ENCODE measurements around the gene ATP6V0B. TPM values are rescaled to one million over a fixed set of nuclear protein-coding genes. Genes with fewer than 3 reads are reported as not detected.

The ATP6V0B gene
- total and polyA plus RNA-seq, 9 of the 15 experiments (the other 6 are each of a cell fraction or from before 2014, with no cell fraction given): 137 to 328 (median 220) TPM

DNA sequence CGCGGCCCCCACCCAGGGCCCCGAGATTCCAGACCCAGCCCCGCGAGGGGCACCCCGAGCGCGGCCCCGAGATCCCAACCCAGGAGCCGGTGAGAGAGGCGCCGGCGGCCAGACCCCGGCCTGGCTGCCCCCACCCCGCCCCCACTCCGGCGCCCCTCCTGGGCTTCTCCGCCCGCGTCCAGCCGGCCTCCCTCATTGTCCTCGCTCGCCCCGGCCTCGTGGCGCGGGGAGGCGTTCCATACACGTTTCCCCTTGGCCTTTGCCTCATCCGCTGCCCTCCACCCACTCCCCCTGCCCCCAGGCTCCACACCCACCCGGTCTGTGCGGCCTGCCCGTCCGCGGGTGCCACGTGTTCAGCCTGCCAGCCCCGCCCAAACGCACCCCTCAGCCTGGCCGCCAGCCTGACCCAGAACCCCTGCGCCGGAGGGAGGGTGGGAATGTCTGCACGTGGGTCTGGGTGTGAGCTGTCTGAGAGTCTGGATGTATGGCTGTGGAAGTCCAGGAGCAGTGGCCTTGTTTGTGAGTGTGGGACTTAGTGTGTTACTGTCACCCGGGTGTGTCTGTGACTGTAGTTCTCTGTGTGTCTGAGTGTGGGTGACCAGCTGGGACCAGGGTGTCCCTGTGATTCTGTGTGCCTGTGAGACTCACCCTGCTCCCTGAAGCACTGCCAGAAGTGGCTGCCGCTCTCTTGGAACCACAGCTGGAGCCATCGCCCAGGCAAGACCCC, 4.9 kb downstream of the ATP6V0B start (continued):
- TF ChIP-seq, protein P1, sequence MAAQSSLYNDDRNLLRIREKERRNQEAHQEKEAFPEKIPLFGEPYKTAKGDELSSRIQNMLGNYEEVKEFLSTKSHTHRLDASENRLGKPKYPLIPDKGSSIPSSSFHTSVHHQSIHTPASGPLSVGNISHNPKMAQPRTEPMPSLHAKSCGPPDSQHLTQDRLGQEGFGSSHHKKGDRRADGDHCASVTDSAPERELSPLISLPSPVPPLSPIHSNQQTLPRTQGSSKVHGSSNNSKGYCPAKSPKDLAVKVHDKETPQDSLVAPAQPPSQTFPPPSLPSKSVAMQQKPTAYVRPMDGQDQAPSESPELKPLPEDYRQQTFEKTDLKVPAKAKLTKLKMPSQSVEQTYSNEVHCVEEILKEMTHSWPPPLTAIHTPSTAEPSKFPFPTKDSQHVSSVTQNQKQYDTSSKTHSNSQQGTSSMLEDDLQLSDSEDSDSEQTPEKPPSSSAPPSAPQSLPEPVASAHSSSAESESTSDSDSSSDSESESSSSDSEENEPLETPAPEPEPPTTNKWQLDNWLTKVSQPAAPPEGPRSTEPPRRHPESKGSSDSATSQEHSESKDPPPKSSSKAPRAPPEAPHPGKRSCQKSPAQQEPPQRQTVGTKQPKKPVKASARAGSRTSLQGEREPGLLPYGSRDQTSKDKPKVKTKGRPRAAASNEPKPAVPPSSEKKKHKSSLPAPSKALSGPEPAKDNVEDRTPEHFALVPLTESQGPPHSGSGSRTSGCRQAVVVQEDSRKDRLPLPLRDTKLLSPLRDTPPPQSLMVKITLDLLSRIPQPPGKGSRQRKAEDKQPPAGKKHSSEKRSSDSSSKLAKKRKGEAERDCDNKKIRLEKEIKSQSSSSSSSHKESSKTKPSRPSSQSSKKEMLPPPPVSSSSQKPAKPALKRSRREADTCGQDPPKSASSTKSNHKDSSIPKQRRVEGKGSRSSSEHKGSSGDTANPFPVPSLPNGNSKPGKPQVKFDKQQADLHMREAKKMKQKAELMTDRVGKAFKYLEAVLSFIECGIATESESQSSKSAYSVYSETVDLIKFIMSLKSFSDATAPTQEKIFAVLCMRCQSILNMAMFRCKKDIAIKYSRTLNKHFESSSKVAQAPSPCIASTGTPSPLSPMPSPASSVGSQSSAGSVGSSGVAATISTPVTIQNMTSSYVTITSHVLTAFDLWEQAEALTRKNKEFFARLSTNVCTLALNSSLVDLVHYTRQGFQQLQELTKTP (IDR thresholded peaks at IDR 0.05; ENCODE audit: low read depth in 1 of 2, partially characterized antibody in 2 of 2): no peak
- TF ChIP-seq RBM17 (IDR thresholded peaks at IDR 0.05; ENCODE audit: borderline replicate concordance, low read depth, low read length) (no peak), DNMT1 (IDR thresholded peaks at IDR 0.05) (no peak), KLF1 (tag; IDR thresholded peaks at IDR 0.05) (no peak), PHF20 (IDR thresholded peaks at IDR 0.05; ENCODE audit: partially characterized antibody) (peak; percentile 35), ZNF184 (CRISPR knock-in tag; IDR thresholded peaks at IDR 0.05) (no peak), ZNF717 (CRISPR knock-in tag; IDR thresholded peaks at IDR 0.05) (no peak), RBBP5 (IDR thresholded peaks at IDR 0.05; ENCODE audit: borderline replicate concordance, insufficient read depth, low read length, poor library complexity, severe bottlenecking) (peak; percentile 13), SRSF3 (IDR thresholded peaks at IDR 0.05; ENCODE audit: insufficient read depth, low read length) (no peak), ZKSCAN3 (CRISPR knock-in tag; IDR thresholded peaks at IDR 0.05) (no peak), ETV6 (IDR thresholded peaks at IDR 0.05; ENCODE audit: borderline replicate concordance in 1 of 2, low read depth in 2 of 2, low read length in 1 of 2) (no peak), ETV6 (CRISPR knock-in tag; IDR thresholded peaks at IDR 0.05; ENCODE audit: borderline replicate concordance) (no peak), MEIS2 (IDR thresholded peaks at IDR 0.05; ENCODE audit: partially characterized antibody) (no peak), TEAD2 (tag; IDR thresholded peaks at IDR 0.05) (no peak), CBFB (CRISPR knock-in tag; IDR thresholded peaks at IDR 0.05) (0 out of 2 replicates have a peak, but pooled peaks have one; percentile 84), STAT5A (IDR thresholded peaks at IDR 0.05; ENCODE audit: borderline replicate concordance, low read length) (no peak), EZH2 (IDR thresholded peaks at IDR 0.05; ENCODE audit: borderline replicate concordance, low read depth, low read length) (no peak), GABPB2 (CRISPR knock-in tag; conservative IDR thresholded peaks at IDR 0.05) (no peak), CHCHD3 (CRISPR knock-in tag; IDR thresholded peaks at IDR 0.05) (no peak)
- TF ChIP-seq, protein P2, sequence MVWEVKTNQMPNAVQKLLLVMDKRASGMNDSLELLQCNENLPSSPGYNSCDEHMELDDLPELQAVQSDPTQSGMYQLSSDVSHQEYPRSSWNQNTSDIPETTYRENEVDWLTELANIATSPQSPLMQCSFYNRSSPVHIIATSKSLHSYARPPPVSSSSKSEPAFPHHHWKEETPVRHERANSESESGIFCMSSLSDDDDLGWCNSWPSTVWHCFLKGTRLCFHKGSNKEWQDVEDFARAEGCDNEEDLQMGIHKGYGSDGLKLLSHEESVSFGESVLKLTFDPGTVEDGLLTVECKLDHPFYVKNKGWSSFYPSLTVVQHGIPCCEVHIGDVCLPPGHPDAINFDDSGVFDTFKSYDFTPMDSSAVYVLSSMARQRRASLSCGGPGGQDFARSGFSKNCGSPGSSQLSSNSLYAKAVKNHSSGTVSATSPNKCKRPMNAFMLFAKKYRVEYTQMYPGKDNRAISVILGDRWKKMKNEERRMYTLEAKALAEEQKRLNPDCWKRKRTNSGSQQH (CRISPR knock-in tag; IDR thresholded peaks at IDR 0.05): no peak
- TF ChIP-seq, protein P3, sequence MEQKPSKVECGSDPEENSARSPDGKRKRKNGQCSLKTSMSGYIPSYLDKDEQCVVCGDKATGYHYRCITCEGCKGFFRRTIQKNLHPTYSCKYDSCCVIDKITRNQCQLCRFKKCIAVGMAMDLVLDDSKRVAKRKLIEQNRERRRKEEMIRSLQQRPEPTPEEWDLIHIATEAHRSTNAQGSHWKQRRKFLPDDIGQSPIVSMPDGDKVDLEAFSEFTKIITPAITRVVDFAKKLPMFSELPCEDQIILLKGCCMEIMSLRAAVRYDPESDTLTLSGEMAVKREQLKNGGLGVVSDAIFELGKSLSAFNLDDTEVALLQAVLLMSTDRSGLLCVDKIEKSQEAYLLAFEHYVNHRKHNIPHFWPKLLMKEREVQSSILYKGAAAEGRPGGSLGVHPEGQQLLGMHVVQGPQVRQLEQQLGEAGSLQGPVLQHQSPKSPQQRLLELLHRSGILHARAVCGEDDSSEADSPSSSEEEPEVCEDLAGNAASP (IDR thresholded peaks at IDR 0.05): no peak

Data from K562 (cell line).